HG03175 (cell line): Measurements from ENCODE around the gene TRAF2.

ENCODE experiments used
- ATAC-seq: cut with Tn5 transposase; IDR thresholded peaks from one replicate; pipeline ENCODE4 v1.9.1; 2021; ENCODE audit warnings: mild to moderate bottlenecking, moderate library complexity; ENCODE audit not compliant: unreplicated experiment

Gene TRAF2

GRCh38 chr9:136973618-136974617 is 87.6 kb downstream of the TRAF2 start:
- no peak for ATAC-seq

- no peak for ATAC-seq
Measured at GRCh38 chr9:136974817-136975535, 88.7 kb downstream of the TRAF2 start.

GRCh38 chr9:136975644-136976043 is 89.3 kb downstream of the TRAF2 start:
- ATAC-seq: no peak
